Measurements from ENCODE around the gene MYOM1. TPM values are rescaled to one million over a fixed set of nuclear protein-coding genes. Genes with fewer than 3 reads are reported as not detected.

MYOM1 gene
- total RNA-seq, 1 donor from 2014 or later: 0.49 TPM

GRCh38 chr18:3211236-3211992, 8.4 kb downstream of the MYOM1 start:
- H3K4me3 Mint-ChIP-seq (ENCODE audit: unreplicated experiment): no peak overlapping the region
- H3K27ac Mint-ChIP-seq (ENCODE audit: unreplicated experiment): no peak overlapping the region
- H3K9me3 Mint-ChIP-seq (ENCODE audit: unreplicated experiment): no peaks in the 10 kb centered on the region
- H3K36me3 Mint-ChIP-seq (ENCODE audit: low read depth, unreplicated experiment): no peaks in the 10 kb centered on the region
- peaks cover 3% of the 10 kb centered on the region for H3K4me1 Mint-ChIP-seq (ENCODE audit: unreplicated experiment)
- no peaks in the 10 kb centered on the region for H3K27me3 Mint-ChIP-seq (ENCODE audit: unreplicated experiment)
- TF ChIP-seq, protein P1, sequence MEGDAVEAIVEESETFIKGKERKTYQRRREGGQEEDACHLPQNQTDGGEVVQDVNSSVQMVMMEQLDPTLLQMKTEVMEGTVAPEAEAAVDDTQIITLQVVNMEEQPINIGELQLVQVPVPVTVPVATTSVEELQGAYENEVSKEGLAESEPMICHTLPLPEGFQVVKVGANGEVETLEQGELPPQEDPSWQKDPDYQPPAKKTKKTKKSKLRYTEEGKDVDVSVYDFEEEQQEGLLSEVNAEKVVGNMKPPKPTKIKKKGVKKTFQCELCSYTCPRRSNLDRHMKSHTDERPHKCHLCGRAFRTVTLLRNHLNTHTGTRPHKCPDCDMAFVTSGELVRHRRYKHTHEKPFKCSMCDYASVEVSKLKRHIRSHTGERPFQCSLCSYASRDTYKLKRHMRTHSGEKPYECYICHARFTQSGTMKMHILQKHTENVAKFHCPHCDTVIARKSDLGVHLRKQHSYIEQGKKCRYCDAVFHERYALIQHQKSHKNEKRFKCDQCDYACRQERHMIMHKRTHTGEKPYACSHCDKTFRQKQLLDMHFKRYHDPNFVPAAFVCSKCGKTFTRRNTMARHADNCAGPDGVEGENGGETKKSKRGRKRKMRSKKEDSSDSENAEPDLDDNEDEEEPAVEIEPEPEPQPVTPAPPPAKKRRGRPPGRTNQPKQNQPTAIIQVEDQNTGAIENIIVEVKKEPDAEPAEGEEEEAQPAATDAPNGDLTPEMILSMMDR (IDR thresholded peaks at IDR 0.05; ENCODE audit: unreplicated experiment): no peak
- DNase-seq (ENCODE audit: low spot score): no peak

DNA sequence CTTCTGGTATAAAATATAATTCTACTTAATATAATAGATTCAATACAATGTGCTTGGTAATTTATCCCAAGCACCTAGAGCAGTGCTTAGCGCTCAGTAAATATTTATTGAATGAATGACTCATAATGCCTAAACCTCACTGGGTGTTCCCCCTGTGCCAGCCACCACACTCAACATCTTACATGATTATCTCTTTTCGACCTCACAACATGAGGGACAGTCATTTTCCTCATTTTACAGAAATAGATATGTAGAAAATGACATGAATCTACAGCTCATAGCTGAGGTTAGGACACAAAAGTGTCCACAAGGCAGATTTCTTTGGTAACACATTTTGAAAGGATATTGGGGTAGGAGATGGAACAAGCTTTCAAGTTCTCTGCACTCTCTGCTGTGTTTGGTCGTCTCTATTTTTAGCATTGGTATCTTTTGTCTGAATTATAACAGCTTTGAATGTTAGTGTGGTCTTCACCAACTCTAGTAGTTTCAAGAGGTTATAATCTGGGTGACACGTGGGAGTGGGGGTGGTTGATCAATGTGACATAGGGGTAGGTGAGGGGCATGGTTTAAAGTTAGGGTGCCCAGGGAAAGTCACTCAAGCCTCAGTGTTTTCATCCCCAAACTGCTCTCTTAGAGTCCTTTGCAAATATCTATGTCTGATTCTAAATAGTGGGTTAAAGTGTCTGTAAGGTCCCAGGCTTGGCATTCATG, 9.8 kb downstream of the MYOM1 start:
- peaks cover 3% of the 10 kb centered on the region for H3K4me1 Mint-ChIP-seq (ENCODE audit: unreplicated experiment)
- no peaks in the 10 kb centered on the region for H3K9me3 Mint-ChIP-seq (ENCODE audit: unreplicated experiment)
- H3K36me3 Mint-ChIP-seq (ENCODE audit: low read depth, unreplicated experiment): no peaks in the 10 kb centered on the region

DNA sequence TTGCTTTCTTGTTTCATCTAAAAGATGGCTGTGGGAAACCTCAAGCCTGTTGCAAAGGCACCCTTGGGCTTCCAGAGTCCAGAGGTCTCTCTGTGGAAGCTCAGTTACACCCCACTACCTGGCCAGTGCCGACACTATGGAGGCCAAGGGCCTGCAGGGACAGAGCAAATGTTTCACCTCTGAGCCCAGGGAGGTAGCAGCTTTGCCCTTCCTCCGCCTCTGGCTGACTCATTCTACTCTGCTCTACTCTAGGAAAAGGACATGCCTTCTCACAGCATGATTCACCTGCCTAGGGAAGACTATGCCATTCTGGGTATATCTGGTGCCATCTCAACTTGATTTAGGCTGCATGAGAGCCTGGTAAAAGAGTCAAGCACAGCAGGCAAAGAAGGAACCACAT, 12.2 kb downstream of the MYOM1 start:
- Mint-ChIP-seq H3K4me3 (ENCODE audit: unreplicated experiment) (no peak overlapping the region), H3K27ac (ENCODE audit: unreplicated experiment) (no peak overlapping the region), H3K9me3 (ENCODE audit: unreplicated experiment) (no peaks in the 10 kb centered on the region), H3K36me3 (ENCODE audit: low read depth, unreplicated experiment) (no peaks in the 10 kb centered on the region), H3K27me3 (ENCODE audit: unreplicated experiment) (no peaks in the 10 kb centered on the region), H3K4me1 (ENCODE audit: unreplicated experiment) (no peaks in the 10 kb centered on the region)
- TF ChIP-seq, protein P1 (IDR thresholded peaks at IDR 0.05; ENCODE audit: unreplicated experiment): no peak
- no peak for DNase-seq (ENCODE audit: low spot score)

More for the DNA sequence above, 9.8 kb downstream of the MYOM1 start:
- Mint-ChIP-seq H3K27ac (ENCODE audit: unreplicated experiment) (no peak overlapping the region), H3K4me3 (ENCODE audit: unreplicated experiment) (no peak overlapping the region), H3K27me3 (ENCODE audit: unreplicated experiment) (no peaks in the 10 kb centered on the region)
- TF ChIP-seq, protein P1 (IDR thresholded peaks at IDR 0.05; ENCODE audit: unreplicated experiment): no peak
- DNase-seq (ENCODE audit: low spot score): no peak

DNA sequence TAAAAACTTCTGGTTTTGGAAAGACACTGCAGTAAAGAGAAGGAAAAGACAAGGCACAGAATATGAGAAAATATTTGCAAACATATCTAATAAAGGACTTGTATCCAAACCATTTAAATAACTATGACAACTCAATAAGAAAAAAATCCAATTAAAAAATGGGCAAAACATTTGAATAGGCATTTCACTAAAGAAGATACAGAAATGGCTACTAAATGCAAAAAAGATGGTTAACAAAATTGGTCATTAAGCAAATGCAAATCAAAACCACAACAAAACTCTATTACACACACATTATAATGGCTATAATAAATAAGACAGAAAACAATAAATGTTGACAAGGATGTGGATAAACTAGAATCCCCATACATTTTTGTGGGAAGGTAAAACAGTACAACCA, 14.5 kb downstream of the MYOM1 start:
- TF ChIP-seq, protein P1 (IDR thresholded peaks at IDR 0.05; ENCODE audit: unreplicated experiment): no peak
- no peaks in the 10 kb centered on the region for H3K27me3 Mint-ChIP-seq (ENCODE audit: unreplicated experiment)
- no peaks in the 10 kb centered on the region for H3K36me3 Mint-ChIP-seq (ENCODE audit: low read depth, unreplicated experiment)
- no peak overlapping the region for H3K27ac Mint-ChIP-seq (ENCODE audit: unreplicated experiment)
- H3K9me3 Mint-ChIP-seq (ENCODE audit: unreplicated experiment): no peaks in the 10 kb centered on the region
- H3K4me1 Mint-ChIP-seq (ENCODE audit: unreplicated experiment): no peaks in the 10 kb centered on the region
- no peak overlapping the region for H3K4me3 Mint-ChIP-seq (ENCODE audit: unreplicated experiment)
- no peak for DNase-seq (ENCODE audit: low spot score)

Measured in endothelial cell (in vitro differentiated cells).